HEK293T (cell line): Measurements from ENCODE around the gene CUTC.

Source experiments
- ARNT ChIP-seq: fragments of 450-650 bp; IDR thresholded peaks from 2 replicates; pipeline ENCODE4 v1.6.1; 2017; ENCODE audit warnings: mild to moderate bottlenecking
- BHLHE40 ChIP-seq: fragments of 450-650 bp; IDR thresholded peaks from 2 replicates; pipeline ENCODE4 v1.6.1; 2016; ENCODE audit warnings: mild to moderate bottlenecking, moderate library complexity, borderline replicate concordance
- ELF4 ChIP-seq: fragments of 450-650 bp; IDR thresholded peaks from 2 replicates; pipeline ENCODE4 v1.6.1; 2017; ENCODE audit warnings: antibody characterized with exemption
- FOXA1 ChIP-seq: fragments of 450-650 bp; IDR thresholded peaks from 2 replicates; pipeline ENCODE4 v1.6.1; 2016; ENCODE audit warnings: mild to moderate bottlenecking
- FOXK2 ChIP-seq: fragments of 450-650 bp; IDR thresholded peaks from 2 replicates; pipeline ENCODE4 v1.6.1; 2016; ENCODE audit warnings: mild to moderate bottlenecking
- FOXM1 ChIP-seq: fragments of 450-650 bp; IDR thresholded peaks from 2 replicates; pipeline ENCODE4 v1.6.1; 2017; ENCODE audit warnings: mild to moderate bottlenecking, borderline replicate concordance
- NFRKB ChIP-seq: fragments of 450-650 bp; IDR thresholded peaks from 2 replicates; pipeline ENCODE4 v1.6.1; 2016; ENCODE audit warnings: mild to moderate bottlenecking, moderate library complexity
- PKNOX1 ChIP-seq: fragments of 450-650 bp; IDR thresholded peaks from 2 replicates; pipeline ENCODE4 v1.6.1; 2016
- SP1 ChIP-seq: fragments of 450-650 bp; IDR thresholded peaks from 2 replicates; pipeline ENCODE4 v1.6.1; 2017
- SUZ12 ChIP-seq: fragments of 450-650 bp; IDR thresholded peaks from 2 replicates; pipeline ENCODE4 v1.6.1; 2016; ENCODE audit warnings: mild to moderate bottlenecking
- ZNF384 ChIP-seq: fragments of 450-650 bp; IDR thresholded peaks from 2 replicates; pipeline ENCODE4 v1.6.1; 2016

DNA sequence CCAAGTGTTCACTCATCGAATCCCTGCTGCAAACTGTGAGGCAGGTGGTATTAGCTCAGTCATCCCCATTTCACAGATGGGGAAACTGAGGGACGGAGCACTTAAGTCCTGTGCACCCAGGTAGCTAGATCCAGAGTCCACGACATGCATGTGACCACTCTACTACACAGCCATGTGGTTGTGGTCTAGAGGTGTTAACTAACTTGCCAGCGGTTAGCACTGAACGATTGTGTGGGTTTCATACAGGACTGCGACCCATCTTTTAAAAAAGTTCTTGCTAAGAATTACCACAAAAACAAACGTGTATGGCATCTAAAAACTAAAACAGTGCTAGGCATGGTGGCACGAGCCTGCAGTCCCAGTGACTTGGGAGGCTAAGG, 34.3 kb downstream of the CUTC start:
- no peak for TF ChIP-seq SP1
- no peak for TF ChIP-seq FOXM1
- no peak for TF ChIP-seq NFRKB
- no peak for TF ChIP-seq PKNOX1
- TF ChIP-seq ELF4: no peak
- TF ChIP-seq ZNF384: no peak
- no peak for TF ChIP-seq FOXA1
- TF ChIP-seq FOXK2: no peak
- no peak for TF ChIP-seq SUZ12
- no peak for TF ChIP-seq BHLHE40
- no peak for TF ChIP-seq ARNT
